Stimulated activated CD8-positive, alpha-beta memory T cell treated with anti-CD3 and anti-CD28 coated beads, Interleukin-4, amount 100 ng/mL, for 1 hour (primary cell): ENCODE measurements around the gene ALDH3B1.

Source experiments
- DNase-seq, 2 donors: peaks; one replicate each; pipeline ENCODE4 v3.0.0-alpha.2; 2020; ENCODE audit warnings: low read depth in 2 of 2, low spot score in 1 of 2

Gene ALDH3B1

DNA sequence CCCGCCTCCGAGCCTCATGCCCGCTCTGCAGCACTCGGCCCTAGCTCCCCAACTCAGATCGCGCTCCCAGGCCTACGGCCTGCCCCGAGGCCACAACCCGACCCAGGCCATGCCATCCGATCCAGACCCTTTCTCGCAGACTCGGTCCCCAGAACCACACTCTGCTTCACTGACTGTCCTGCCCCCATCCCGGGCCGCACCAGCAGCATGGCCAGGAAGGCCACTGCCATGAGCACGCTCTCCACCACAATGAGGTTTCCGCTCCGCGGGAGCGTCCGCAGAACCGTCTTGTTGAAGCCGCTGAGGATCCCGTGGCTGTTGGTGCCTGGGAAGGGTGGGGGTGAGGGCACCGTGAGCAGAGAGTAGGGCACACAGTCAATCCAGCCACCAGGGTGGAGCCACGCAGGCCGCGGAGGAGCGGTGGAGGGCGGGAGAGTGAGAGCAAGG lies 12.6 kb upstream of the ALDH3B1 start:
- DNase-seq, result no peak

GRCh38 chr11:67998150-67999045 lies 11.7 kb upstream of the ALDH3B1 start:
- DNase-seq, result no peak

- DNase-seq, result no peak
These were observed 10.9 kb upstream of the ALDH3B1 start for GRCh38 chr11:67999201-67999629.

GRCh38 chr11:67999704-68000103 lies 10.4 kb upstream of the ALDH3B1 start:
- DNase-seq, result no peak

DNA sequence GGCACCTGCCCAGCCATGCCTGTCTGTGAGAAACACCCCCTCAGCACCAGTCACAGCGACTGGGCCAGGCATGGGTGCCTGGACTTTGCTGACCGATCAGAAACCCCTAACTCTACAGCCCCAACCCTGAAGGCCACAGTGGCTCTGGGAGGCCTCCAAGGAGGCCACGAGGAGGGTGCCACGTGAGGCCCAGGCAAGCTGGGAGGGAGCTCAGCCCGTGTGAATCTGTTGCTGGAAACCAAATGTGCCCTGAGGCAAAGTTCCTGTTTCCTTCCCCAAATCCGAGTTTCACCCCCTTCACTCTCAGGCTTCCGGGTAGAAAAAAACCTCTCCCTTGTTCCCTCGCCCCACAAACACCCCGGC lies 7.6 kb upstream of the ALDH3B1 start:
- no peak for DNase-seq

- DNase-seq, result peak in 1 of 2 donors; percentile 23
These were observed 6.9 kb upstream of the ALDH3B1 start for GRCh38 chr11:68002938-68003845.

DNA sequence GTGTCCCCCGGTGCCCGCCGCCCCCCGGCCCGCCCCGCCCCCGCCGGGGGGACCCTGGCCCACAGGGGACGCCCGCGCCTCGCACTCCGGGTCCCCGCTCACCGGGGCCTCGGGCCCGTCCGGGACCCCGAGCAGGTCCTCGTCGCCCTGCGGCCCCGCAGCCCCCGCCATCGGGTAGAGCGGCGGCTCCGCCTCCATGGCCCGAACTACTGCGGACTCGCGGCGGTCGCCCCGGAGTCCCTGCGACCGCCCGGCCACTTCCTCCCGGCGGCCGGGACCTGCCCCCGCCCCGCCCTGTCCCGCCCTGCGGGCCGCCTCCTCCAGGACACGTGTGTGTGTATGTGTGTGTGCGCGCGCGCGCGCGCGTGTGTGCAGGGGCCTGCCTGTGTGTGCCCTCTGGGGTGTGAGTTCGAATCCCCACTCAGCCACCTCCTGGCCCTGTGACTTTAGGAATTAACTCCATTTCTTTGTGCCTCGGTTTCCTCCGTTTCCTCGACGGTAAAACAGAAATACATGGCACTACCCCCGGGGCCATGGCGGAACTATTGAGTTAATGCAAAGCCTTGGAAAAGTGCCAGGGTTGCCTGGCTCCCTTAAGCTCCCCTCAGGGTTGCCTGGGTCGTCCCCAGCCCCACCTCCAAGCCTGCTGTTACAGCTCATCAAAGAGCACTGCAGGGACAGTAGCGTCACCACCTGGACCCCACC lies 6.1 kb upstream of the ALDH3B1 start, which contains the start of gene UNC93B1:
Gene UNC93B1 (minus strand): TSS at position 252 of the 705 bp plus-strand sequence. CDS start 54 bp downstream, at position 198.
- DNase-seq, result peak; percentile 37 to 52

DNA sequence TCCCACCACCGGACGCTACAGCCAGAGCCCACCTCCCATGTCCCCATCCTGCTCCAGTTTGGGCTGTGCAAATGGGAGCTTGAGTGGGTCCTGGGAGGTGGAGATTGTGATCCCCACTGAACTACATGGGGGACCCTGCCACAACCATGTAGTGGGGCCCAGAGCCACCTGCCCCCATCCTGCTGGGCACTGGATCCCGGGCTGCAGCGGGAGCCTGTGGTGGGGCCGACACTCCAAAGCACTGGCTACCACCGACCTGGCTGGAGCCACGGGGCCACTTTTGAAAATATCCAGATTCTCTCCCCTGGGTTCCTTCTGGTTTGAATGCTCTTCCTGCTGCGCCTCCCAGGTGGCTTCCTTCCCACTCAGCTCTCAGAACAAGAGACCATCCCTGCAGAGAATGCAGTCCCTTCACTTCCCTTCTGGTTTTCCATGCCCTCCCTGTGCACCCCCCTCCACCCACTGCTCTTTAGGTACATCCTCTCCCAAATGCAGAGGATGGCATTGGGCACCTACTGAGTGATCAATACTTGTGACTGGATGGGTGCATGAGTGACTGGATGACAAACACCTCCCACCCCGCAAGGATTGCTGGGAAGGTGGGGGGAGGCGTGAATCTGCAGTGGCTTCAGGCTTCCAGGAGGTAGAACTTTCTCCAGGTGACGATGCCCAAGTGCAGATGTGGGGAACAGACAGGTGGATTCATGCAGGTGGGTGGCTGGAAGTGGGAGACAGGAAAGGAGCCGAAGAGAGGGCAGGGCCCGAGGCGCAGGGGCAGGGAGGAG lies 5.4 kb upstream of the ALDH3B1 start:
- DNase-seq, result no peak

DNA sequence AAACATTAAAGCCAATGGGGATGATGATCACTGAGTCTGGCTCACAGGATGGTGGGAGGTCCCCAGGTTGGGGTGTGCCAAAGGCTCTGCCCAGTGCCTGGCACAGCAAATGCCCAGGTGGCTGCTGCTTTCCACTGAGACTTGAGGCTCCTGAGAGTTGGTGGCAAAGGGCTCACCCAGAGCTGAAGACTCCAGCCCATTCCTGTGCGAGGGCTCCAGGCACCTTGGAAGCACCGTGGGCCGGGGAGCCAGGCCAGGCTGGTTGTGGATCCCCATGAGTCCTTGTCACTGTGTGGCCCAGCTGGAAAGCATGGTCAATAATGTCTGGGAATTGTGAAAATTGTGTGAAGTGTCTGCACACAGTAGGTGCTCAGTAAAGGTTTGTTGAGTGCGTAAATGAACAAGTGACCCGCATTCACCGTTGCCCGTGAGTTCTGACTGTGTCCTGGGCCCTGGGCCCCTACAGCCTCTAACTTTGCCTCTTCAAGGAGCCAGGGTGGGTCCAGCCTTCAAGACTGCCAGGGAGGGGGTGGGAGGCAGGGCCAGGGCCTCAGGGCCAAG lies 3.4 kb upstream of the ALDH3B1 start:
- DNase-seq, result no peak

DNA sequence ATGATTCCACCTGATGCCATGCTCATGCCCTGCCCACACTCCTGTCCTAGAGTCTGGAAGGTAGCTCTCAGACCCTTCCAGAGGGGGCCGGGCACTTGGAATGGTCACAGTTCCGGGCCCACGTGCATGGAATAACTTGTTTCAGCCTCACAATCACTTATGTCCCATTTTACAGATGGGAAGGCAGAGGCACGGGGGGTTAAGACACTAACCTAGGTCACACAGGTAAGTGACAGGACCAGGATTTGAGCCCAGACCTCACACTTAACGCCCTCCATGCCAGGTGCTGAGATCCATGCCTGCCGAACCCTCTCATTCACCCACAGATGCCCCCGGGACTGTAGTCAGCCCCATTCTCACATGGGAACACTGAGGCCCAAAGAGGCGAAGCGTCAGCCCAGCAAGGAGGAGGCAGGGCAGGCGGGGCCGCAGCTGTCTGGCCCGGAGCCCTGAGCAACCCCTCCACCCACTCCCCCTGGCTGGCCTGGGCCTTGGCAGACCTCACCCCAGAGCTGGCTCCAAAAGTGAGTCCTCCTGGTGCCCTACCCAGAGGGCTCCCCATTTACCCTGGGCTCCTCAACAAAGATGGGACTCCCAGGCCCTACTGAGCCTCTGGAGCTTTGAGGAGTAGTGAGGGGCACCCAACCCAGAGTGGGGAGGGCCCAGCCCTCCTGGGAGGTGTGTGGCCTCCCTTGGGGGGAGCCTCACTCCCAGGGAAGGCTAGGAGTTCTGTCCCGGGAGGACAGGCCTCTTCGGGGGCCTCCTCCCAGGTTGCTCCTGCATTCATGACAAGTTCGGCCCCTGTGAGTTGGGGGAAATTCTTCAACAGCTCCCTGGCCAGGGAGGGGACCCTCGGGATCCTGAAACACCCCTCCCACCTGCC lies 2.4 kb upstream of the ALDH3B1 start:
- no peak for DNase-seq

DNA sequence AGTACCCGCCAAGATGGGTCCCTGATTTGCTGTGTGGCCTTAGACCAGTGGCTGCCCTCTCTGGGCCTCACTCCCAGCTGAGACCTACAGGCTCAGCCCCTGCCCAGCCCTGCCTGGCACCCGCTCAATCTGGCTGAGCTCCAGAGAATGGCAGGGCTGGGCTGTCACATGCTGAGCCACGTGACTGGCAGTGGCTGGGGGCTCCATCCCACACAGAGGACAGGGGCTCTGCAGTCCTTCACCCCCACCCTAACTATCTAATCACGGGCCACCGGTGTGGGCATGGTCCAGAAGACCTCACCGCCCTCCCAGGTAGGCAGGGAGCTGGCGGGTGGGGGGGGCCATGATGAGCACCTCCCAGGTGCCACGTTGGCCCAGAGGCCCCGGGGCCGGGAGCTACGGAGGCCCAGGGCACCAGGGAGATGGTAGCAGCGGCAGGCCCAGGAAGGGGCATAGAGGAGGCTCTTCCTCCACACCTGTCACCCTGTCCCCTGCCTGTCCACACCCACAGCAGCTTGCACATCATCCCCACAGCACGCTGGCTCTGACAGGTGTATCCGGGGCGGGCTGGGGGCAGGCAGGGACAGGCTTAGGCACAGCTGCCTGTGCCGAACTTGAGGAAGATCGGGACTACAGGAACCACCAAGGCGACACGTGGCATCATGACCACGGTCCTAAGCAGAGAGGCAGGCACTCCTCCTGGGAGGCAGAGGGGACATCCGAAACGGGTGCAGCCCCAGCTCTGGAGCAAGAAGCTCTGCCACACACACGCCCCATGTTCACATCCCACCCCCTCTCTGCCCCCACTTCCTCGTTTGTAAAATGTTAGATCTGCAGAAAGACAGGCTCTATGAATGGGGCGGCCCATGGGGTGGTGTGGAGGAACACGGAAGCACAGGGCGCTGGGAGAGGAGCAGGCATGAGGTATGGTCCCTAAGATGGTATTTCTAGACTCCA lies 1.5 kb upstream of the ALDH3B1 start:
- no peak for DNase-seq

- no peak for DNase-seq
These were observed 587 bp upstream of the ALDH3B1 start for GRCh38 chr11:68009391-68010089.

DNA sequence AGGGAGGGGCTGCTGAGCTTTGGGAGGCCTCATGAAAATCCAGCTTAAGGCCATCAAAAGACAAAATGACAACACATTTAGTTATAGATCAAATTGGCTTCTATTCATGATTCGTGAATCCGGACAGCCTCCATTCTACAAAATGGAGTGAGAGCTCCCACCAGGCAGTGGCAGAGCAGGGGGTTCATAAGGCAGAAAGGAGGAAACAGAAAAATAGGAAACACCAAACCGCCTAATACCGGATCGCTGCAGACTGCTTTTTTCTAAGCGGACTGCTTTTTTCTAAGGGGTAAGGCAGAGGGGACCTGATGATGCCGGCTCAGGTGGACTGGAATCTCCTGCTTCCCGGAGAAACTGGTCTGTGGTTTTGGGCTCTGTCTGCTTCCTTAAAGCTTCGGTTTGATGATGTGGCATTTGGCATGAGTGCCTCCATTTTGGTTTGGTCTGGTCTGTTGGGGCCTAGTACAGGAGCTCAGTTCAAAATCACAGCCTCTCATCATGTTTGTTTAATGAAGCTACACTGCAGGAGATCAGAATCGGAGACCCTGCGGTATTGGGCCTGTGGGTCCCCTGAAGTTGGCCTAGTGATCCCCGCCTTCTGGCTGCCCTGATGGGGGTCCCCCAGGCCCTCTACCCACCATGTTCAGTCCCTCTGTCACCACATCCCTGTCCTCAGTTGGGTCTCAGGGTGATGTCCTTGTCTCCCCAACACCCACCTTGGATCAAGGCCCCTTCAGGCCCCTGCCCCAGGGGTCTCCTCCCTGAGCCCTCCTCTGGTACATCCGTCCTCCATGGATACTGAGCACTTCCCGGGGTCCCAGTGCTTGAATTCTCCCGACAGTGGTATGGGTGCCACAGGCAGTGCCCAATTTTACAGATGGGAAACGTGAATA lies 1.2 kb downstream of the ALDH3B1 start:
- no peak for DNase-seq

DNA sequence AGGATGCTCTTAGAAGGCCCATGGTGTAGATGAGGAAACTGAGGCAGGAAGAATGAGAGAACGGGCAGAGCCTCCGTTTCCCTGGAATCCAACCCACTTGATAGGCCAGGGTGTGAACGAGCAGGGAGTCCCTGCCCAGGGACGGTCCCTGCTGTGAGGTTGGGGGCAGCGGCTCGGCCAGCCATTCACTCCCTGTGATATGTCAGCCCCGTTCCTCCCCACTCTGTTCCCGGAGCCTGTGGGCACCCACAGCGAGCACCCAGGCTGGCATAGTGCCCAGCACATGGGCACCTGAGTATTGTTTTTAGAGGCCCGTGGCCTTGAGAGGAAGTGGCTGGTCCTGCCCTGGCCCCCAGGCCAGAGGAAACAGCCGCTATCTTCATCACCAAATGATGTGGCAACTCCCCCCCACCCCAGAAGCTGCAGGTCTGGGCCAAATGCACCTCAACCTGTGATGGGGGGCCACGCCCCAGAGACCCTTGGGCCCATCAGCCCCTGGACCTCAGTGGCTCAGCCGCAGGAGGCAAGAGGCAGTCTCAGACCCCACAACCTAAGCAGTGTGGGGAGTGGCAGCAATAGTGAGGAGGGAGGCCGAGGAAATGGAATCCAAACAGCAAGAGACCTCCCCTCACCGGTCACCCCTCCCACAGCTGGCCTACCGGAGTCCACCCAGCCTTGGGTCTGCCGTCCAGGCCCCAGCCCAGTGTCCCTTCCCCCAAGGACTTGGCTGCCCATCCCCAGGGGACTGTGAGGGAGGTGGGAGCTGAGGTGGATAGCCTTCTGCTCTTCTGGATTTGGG lies 2.1 kb downstream of the ALDH3B1 start:
- DNase-seq, result no peak

DNA sequence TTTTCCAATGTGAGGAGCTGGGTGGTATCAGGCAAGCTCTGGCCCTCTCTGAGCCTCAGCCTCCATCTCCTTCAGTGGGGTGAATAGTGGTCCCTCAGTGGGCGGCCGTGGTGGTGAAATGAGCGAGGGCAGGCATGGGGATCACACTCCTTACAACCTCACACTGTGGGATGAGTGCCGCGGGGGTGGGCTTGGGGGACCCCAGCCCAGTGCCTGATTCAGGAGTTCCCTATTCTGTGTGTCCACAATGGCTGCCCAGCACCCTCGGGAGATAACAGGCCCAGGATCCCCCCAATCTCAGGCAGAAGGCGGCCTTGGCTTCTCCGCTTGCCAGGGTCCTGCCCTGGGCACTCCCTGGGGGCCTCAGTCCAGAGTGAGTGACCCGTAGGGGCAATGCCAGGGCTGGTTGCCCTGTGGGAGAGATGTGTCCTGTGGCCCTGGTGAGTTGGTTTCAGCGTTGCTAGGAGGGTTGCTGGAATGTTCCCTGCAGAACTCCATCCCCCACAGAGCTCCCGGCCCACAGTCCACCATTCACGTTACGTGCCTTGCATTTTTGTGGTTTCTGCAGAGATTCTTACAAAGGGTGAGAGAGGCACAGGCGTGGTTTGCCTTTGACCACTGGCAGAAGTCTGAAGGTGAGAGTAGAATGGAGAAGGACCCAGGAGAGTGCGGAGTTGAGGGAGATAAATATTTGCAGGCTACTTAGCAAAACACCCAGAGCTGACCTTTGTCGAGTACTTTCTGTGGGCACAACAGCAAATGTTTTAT lies 2.9 kb downstream of the ALDH3B1 start:
- no peak for DNase-seq
